ENCODE measurements around the gene OR8K5.

DNA sequence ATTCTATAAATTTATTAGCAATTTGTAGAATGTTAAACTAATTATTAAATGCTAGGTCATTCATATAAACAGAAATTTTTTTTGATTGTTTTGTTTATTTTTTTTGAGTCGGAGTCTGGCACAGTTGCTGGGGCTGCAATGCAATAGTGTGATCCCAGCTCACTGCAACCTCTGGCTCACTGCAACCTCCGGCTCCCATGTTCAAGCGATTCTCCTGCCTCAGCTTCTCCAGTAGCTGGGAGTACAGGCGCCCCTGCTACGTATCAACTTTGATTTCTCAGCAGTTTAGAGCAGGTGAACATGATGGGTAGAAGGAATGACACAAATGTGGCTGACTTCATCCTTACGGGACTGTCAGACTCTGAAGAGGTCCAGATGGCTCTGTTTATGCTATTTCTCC, 38.0 kb downstream of the OR8K5 start, which contains the start of gene OR8H3:
- TF ChIP-seq, protein P1, sequence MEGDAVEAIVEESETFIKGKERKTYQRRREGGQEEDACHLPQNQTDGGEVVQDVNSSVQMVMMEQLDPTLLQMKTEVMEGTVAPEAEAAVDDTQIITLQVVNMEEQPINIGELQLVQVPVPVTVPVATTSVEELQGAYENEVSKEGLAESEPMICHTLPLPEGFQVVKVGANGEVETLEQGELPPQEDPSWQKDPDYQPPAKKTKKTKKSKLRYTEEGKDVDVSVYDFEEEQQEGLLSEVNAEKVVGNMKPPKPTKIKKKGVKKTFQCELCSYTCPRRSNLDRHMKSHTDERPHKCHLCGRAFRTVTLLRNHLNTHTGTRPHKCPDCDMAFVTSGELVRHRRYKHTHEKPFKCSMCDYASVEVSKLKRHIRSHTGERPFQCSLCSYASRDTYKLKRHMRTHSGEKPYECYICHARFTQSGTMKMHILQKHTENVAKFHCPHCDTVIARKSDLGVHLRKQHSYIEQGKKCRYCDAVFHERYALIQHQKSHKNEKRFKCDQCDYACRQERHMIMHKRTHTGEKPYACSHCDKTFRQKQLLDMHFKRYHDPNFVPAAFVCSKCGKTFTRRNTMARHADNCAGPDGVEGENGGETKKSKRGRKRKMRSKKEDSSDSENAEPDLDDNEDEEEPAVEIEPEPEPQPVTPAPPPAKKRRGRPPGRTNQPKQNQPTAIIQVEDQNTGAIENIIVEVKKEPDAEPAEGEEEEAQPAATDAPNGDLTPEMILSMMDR (IDR thresholded peaks at IDR 0.05) = no peak
- TF ChIP-seq POLR2A (IDR thresholded peaks at IDR 0.05) = no peak

Data from Peyer's patch (tissue), 4 donors.